Loucy (cell line): ENCODE results near the gene ARL16.
"Not testable (repeated sequence)": the region's sequence is repeated elsewhere in the genome, so short reads cannot be mapped to it uniquely, and the experiment has no call there.

Source experiments
- H2AFZ ChIP-seq: fragments of 200-600 bp; sonication (generic); 2 replicates; pipeline ENCODE4 v1.6.0; 2016; ENCODE audit warnings: antibody characterized with exemption, mild to moderate bottlenecking, low read length, moderate library complexity
- H3F3A ChIP-seq: fragments of 200-600 bp; 2 replicates; pipeline ENCODE4 v1.6.0; 2016; ENCODE audit warnings: antibody characterized with exemption, low read depth, mild to moderate bottlenecking
- H3K27me3 ChIP-seq: fragments of 200-600 bp; sonication (generic); 2 replicates; pipeline ENCODE4 v1.6.1; 2014; ENCODE audit warnings: low read length, mild to moderate bottlenecking; ENCODE audit not compliant: insufficient read depth, poor library complexity, severe bottlenecking
- H3K36me3 ChIP-seq: fragments of 200-600 bp; sonication (generic); 2 replicates; pipeline ENCODE4 v1.6.1; 2016; ENCODE audit warnings: low read length; ENCODE audit not compliant: insufficient read depth
- H3K4me1 ChIP-seq: fragments of 200-600 bp; sonication (generic); 2 replicates; pipeline ENCODE4 v1.5.1; 2014; ENCODE audit warnings: low read length, mild to moderate bottlenecking; ENCODE audit not compliant: insufficient read depth, poor library complexity, severe bottlenecking
- H3K4me2 ChIP-seq: fragments of 200-600 bp; sonication (generic); 2 replicates; pipeline ENCODE4 v1.6.0; 2014; ENCODE audit warnings: antibody characterized with exemption, low read length, low read depth, mild to moderate bottlenecking; ENCODE audit not compliant: poor library complexity, severe bottlenecking
- H3K4me3 ChIP-seq: fragments of 200-600 bp; sonication (generic); 2 replicates; pipeline ENCODE4 v1.5.1; 2014; ENCODE audit warnings: low read length, mild to moderate bottlenecking, mixed read lengths; ENCODE audit not compliant: poor library complexity, severe bottlenecking
- H3K79me2 ChIP-seq: fragments of 200-600 bp; sonication (generic); 2 replicates; pipeline ENCODE4 v1.6.1; 2014; ENCODE audit warnings: low read length; ENCODE audit not compliant: insufficient read depth
- H3K9ac ChIP-seq: fragments of 200-600 bp; sonication (generic); 2 replicates; pipeline ENCODE4 v1.6.0; 2014; ENCODE audit warnings: mild to moderate bottlenecking, low read depth, low read length, moderate library complexity; ENCODE audit not compliant: poor library complexity, severe bottlenecking
- H3K9me2 ChIP-seq: fragments of 200-600 bp; sonication (generic); replicated peaks from 2 replicates; pipeline ENCODE4 v1.6.1; 2016; ENCODE audit warnings: low read depth, low read length, mixed read lengths
- H3K9me3 ChIP-seq: fragments of 200-600 bp; sonication (generic); 2 replicates; pipeline ENCODE4 v1.6.1; 2014; ENCODE audit warnings: mild to moderate bottlenecking, antibody characterized with exemption, low read length, low read depth; ENCODE audit not compliant: insufficient read depth
- H4K20me1 ChIP-seq: fragments of 200-600 bp; sonication (generic); 2 replicates; pipeline ENCODE4 v1.6.0; 2014; ENCODE audit warnings: antibody characterized with exemption, low read length, mild to moderate bottlenecking; ENCODE audit not compliant: insufficient read depth, poor library complexity, severe bottlenecking
- EZH2phosphoT487 ChIP-seq: fragments of 200-600 bp; IDR thresholded peaks from 2 replicates; pipeline ENCODE4 v1.6.1; 2018; ENCODE audit warnings: antibody characterized with exemption, mild to moderate bottlenecking, moderate library complexity, borderline replicate concordance
- TF ChIP-seq, protein P1 (sequence below): fragments of 200-600 bp; sonication (generic); conservative IDR thresholded peaks from 2 replicates; pipeline ENCODE4 v1.5.1; 2014; ENCODE audit warnings: mild to moderate bottlenecking, antibody characterized with exemption, low read length

ARL16 gene

GRCh38 chr17:81675515-81676221, 7.9 kb downstream of the ARL16 start:
- not testable (repeated sequence) for H3F3A ChIP-seq, H3K79me2 ChIP-seq, H3K9ac ChIP-seq, H4K20me1 ChIP-seq, H3K9me3 ChIP-seq, H3K27me3 ChIP-seq, H3K4me1 ChIP-seq, H2AFZ ChIP-seq, H3K4me3 ChIP-seq, H3K4me2 ChIP-seq, H3K9me2 ChIP-seq
- peaks cover 20% of the 10 kb centered on the region; the same call in 1 of the 2 replicates for H3K36me3 ChIP-seq
- TF ChIP-seq, protein P1, sequence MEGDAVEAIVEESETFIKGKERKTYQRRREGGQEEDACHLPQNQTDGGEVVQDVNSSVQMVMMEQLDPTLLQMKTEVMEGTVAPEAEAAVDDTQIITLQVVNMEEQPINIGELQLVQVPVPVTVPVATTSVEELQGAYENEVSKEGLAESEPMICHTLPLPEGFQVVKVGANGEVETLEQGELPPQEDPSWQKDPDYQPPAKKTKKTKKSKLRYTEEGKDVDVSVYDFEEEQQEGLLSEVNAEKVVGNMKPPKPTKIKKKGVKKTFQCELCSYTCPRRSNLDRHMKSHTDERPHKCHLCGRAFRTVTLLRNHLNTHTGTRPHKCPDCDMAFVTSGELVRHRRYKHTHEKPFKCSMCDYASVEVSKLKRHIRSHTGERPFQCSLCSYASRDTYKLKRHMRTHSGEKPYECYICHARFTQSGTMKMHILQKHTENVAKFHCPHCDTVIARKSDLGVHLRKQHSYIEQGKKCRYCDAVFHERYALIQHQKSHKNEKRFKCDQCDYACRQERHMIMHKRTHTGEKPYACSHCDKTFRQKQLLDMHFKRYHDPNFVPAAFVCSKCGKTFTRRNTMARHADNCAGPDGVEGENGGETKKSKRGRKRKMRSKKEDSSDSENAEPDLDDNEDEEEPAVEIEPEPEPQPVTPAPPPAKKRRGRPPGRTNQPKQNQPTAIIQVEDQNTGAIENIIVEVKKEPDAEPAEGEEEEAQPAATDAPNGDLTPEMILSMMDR, result peak; percentile 43

DNA sequence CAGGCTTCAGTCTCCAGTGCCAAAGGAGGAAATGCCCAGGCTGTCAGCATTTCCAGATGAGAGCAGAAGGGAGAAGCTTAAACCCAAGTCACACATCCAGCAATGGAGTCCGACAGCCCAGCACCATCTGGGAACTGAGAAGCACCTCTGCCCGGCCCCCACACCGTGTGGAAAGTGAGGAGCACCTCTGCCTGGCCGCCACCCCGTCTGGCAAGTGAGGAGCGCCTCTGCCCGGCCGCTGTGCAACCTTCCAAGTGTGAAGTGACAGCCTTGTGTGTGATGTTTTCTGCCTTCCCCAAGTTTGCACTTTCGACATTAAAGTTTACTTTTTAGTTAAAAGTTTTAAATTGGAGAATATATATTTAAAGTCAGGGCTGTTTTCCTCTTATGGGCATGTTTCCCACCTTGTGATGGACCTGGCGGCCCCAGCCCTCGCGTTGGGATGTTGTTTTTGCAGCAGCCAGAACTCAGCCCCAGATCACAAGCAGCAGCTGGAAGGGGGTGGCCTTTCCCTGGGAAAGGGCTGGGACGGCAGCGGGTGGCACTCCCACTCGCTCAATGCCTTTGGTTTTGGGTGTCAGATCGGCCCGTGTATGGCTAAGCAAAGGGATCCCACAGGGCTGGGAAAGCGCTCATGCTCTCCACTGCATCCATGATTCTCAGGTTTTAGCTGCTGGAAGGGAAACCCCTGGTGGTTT, 9.9 kb downstream of the ARL16 start:
- H3F3A ChIP-seq, result no peaks in the 10 kb centered on the region
- no peak overlapping the region for H3K4me3 ChIP-seq
- H3K9ac ChIP-seq, result no peak overlapping the region
- H3K27me3 ChIP-seq, result no peaks in the 10 kb centered on the region
- no peaks in the 10 kb centered on the region for H3K9me3 ChIP-seq
- H3K4me1 ChIP-seq, result no peaks in the 10 kb centered on the region
- H2AFZ ChIP-seq, result no peak overlapping the region
- H3K9me2 ChIP-seq, result no peaks in the 10 kb centered on the region
- H3K36me3 ChIP-seq, result peaks cover 20% of the 10 kb centered on the region; the same call in 1 of the 2 replicates
- no peak overlapping the region for H3K4me2 ChIP-seq
- peaks cover 11% of the 10 kb centered on the region for H4K20me1 ChIP-seq
- H3K79me2 ChIP-seq, result peaks cover 19% of the 10 kb centered on the region; the same call in 1 of the 2 replicates
- no peak for TF ChIP-seq EZH2phosphoT487
- TF ChIP-seq, protein P1, result no peak

DNA sequence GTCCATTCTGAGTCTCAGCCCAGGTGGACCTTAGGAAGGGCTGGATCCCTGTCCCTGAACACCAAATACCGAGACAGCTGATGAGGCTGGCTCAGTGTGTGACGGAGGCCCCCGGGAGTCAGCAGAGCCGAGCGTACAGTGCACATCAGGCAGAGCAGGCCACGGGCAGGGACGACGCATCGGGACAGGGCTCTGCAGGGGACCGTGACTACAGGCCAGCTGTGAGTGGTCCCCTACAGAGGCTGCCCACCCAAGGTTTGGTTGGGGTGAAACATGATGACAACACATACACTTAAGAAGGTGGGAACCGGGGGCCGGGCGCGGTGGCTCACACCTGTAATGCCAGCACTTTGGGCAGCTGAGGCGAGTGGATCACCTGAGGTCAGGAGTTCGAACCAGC, 10.6 kb downstream of the ARL16 start:
- H3K4me1 ChIP-seq, result peaks cover 7% of the 10 kb centered on the region
- H3K4me3 ChIP-seq, result no peak overlapping the region
- H3K27me3 ChIP-seq, result no peaks in the 10 kb centered on the region
- H3K9ac ChIP-seq, result no peak overlapping the region
- no peak overlapping the region for H3K4me2 ChIP-seq
- no peaks in the 10 kb centered on the region for H3K9me3 ChIP-seq
- H2AFZ ChIP-seq, result no peak overlapping the region
- no peak for TF ChIP-seq EZH2phosphoT487
- TF ChIP-seq, protein P1, result no peak
- no peaks in the 10 kb centered on the region for H3K9me2 ChIP-seq
- peaks cover 17% of the 10 kb centered on the region for H4K20me1 ChIP-seq
- H3K36me3 ChIP-seq, result peaks cover 20% of the 10 kb centered on the region; the same call in 1 of the 2 replicates
- no peaks in the 10 kb centered on the region for H3F3A ChIP-seq
- H3K79me2 ChIP-seq, result peaks cover 26% of the 10 kb centered on the region
